ENCODE data around the gene TEK. TPM values are rescaled to one million over a fixed set of nuclear protein-coding genes. Genes with fewer than 3 reads are reported as not detected.

The TEK gene
- total RNA-seq, 3 donors from 2014 or later (not counting 1 experiment from before 2014, with no cell fraction given): not detected

DNA sequence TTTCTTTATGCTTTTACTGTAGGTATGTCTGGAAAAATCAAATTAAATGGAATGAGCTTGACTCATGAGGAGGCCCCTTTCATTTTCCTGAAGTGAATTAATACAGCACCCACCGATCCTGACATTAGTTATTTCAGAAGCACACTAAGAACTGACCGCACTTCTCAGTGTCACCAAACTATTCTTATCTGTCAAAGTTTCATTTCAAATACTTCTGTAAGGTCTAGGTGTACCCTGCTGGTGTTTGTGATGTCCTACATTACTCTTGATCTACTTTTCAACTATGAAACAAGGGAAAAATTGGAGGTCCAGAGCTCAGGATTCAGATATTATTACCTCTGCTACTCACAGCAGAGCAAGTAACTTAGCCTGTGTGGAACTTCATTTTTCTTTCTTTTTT is 1.8 kb upstream of the TEK start:
- H3K4me1 Mint-ChIP-seq: no peaks in the 10 kb centered on the region
- no peak for DNase-seq
- Histone ChIP-seq H3K27me3 (ENCODE audit: control insufficient read depth, insufficient read depth, low read length) (no peaks in the 10 kb centered on the region), H3K36me3 (ENCODE audit: control insufficient read depth, insufficient read depth, low read length) (no peaks in the 10 kb centered on the region), H3K4me1 (ENCODE audit: control insufficient read depth, insufficient read depth, low read length) (no peaks in the 10 kb centered on the region), H3K4me3 (ENCODE audit: low read length) (no peak overlapping the region), H3K27ac (ENCODE audit: low read length) (no peak overlapping the region), H3K9me3 (ENCODE audit: control insufficient read depth, insufficient read depth, low read length) (no peaks in the 10 kb centered on the region)
- no peaks in the 10 kb centered on the region for H3K27me3 Mint-ChIP-seq (ENCODE audit: low read depth in 2 of 2)
- H3K9me3 Mint-ChIP-seq: peaks cover 0 to 2% of the 10 kb centered on the region in 2 donors
- 100% methylated on average over 2 of the region's 2 CpGs for WGBS (ENCODE audit: insufficient coverage)
- H3K27ac Mint-ChIP-seq: no peak overlapping the region
- H3K4me3 Mint-ChIP-seq: no peak overlapping the region
- TF ChIP-seq, protein P1, sequence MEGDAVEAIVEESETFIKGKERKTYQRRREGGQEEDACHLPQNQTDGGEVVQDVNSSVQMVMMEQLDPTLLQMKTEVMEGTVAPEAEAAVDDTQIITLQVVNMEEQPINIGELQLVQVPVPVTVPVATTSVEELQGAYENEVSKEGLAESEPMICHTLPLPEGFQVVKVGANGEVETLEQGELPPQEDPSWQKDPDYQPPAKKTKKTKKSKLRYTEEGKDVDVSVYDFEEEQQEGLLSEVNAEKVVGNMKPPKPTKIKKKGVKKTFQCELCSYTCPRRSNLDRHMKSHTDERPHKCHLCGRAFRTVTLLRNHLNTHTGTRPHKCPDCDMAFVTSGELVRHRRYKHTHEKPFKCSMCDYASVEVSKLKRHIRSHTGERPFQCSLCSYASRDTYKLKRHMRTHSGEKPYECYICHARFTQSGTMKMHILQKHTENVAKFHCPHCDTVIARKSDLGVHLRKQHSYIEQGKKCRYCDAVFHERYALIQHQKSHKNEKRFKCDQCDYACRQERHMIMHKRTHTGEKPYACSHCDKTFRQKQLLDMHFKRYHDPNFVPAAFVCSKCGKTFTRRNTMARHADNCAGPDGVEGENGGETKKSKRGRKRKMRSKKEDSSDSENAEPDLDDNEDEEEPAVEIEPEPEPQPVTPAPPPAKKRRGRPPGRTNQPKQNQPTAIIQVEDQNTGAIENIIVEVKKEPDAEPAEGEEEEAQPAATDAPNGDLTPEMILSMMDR (IDR thresholded peaks at IDR 0.05): no peak
- no peaks in the 10 kb centered on the region for H3K36me3 Mint-ChIP-seq
- intact Hi-C loops (cut with micrococcal nuclease): no loop called here
- no peak for ATAC-seq

DNA sequence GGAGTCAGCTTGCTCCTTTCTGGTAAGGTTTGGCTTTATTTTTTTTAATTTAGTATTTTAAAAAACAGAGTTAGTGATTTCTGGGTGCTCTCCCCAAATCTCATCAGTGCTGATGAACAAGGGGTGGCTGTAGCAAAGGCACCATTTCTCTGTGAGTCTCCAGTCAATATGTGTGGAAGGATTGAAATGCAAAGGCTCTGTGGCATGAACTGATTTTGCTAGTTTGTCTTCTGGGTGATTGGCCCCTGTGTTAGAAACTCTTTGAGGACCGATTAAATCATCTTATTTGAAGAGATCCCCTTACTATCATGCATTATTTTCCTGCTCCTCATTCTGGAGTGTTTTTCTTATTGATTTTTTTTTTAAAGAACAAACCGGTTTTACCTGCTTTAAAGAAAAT is 596 bp downstream of the TEK start:
- TF ChIP-seq, protein P1 (IDR thresholded peaks at IDR 0.05): no peak
- Histone ChIP-seq H3K27me3 (ENCODE audit: control insufficient read depth, insufficient read depth, low read length) (no peaks in the 10 kb centered on the region), H3K36me3 (ENCODE audit: control insufficient read depth, insufficient read depth, low read length) (no peaks in the 10 kb centered on the region), H3K4me1 (ENCODE audit: control insufficient read depth, insufficient read depth, low read length) (no peaks in the 10 kb centered on the region), H3K27ac (ENCODE audit: low read length) (no peak overlapping the region), H3K4me3 (ENCODE audit: low read length) (no peak overlapping the region), H3K9me3 (ENCODE audit: control insufficient read depth, insufficient read depth, low read length) (no peaks in the 10 kb centered on the region)
- 67% methylated on average over 1 of the region's 2 CpGs for WGBS (ENCODE audit: insufficient coverage)
- Mint-ChIP-seq H3K27ac (no peak overlapping the region), H3K4me3 (no peak overlapping the region), H3K4me1 (no peaks in the 10 kb centered on the region), H3K36me3 (no peaks in the 10 kb centered on the region), H3K9me3 (peaks cover 0 to 4% of the 10 kb centered on the region in 2 donors), H3K27me3 (ENCODE audit: low read depth in 2 of 2) (no peaks in the 10 kb centered on the region)
- DNase-seq (no peak), ATAC-seq (no peak)
- intact Hi-C loops (cut with micrococcal nuclease): no loop called here

DNA sequence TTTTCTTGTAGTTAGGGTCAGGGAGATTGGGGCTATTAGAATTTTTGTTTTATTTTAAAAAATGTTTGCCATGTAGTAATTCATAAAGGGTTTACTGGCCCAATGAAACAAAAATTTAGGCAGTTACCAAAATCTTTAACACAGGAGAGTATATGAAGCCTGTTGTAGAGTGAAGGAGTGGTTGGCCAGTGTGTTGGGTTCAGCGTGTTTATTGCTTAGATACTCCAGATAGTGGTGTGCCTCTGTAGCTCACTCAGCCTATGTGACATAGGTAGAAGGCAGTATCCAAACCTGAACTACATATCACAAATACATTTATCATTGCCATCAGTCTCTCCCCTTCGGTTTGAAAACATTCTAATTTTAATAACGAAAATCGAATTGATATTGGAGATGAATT is 1.2 kb downstream of the TEK start:
- Histone ChIP-seq H3K27me3 (ENCODE audit: control insufficient read depth, insufficient read depth, low read length) (no peaks in the 10 kb centered on the region), H3K4me1 (ENCODE audit: control insufficient read depth, insufficient read depth, low read length) (no peaks in the 10 kb centered on the region), H3K27ac (ENCODE audit: low read length) (no peak overlapping the region), H3K9me3 (ENCODE audit: control insufficient read depth, insufficient read depth, low read length) (no peaks in the 10 kb centered on the region), H3K4me3 (ENCODE audit: low read length) (no peak overlapping the region), H3K36me3 (ENCODE audit: control insufficient read depth, insufficient read depth, low read length) (no peaks in the 10 kb centered on the region)
- no peaks in the 10 kb centered on the region for H3K4me1 Mint-ChIP-seq
- H3K27ac Mint-ChIP-seq: no peak overlapping the region
- ATAC-seq (no peak), DNase-seq (no peak)
- no peaks in the 10 kb centered on the region for H3K36me3 Mint-ChIP-seq
- intact Hi-C loops (cut with micrococcal nuclease): no loop called here
- peaks cover 0 to 4% of the 10 kb centered on the region in 2 donors for H3K9me3 Mint-ChIP-seq
- H3K27me3 Mint-ChIP-seq (ENCODE audit: low read depth in 2 of 2): no peaks in the 10 kb centered on the region
- TF ChIP-seq, protein P1 (IDR thresholded peaks at IDR 0.05): no peak
- 0% methylated on average over 1 of the region's 4 CpGs for WGBS (ENCODE audit: insufficient coverage)
- no peak overlapping the region for H3K4me3 Mint-ChIP-seq

DNA sequence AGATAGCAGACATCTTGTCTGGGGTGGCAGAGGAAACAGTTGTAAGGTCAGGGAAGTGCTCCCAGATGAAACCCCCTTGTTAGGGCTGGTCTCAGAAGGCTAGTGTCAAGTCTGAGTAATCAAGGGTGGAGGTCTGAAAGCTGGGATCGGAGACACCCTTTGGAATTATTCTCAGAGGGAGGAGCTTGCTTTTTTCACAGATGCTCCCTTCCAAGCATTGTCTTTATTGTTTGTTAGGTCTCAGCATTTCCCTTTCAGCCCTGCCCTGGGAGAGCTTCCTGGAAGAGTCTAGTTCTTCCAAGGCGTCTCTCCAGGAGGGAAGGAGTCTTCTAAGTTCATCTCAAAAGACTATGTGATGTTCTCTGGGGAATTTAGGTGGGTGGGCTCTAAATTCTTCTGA is 3.2 kb downstream of the TEK start:
- H3K9me3 Mint-ChIP-seq: peaks cover 0 to 2% of the 10 kb centered on the region in 2 donors
- no peaks in the 10 kb centered on the region for H3K4me1 ChIP-seq (ENCODE audit: control insufficient read depth, insufficient read depth, low read length)
- H3K9me3 ChIP-seq (ENCODE audit: control insufficient read depth, insufficient read depth, low read length): no peaks in the 10 kb centered on the region
- no peaks in the 10 kb centered on the region for H3K36me3 ChIP-seq (ENCODE audit: control insufficient read depth, insufficient read depth, low read length)
- DNase-seq: no peak
- H3K27me3 Mint-ChIP-seq (ENCODE audit: low read depth in 2 of 2): no peaks in the 10 kb centered on the region
- H3K27me3 ChIP-seq (ENCODE audit: control insufficient read depth, insufficient read depth, low read length): no peaks in the 10 kb centered on the region
- no peak overlapping the region for H3K4me3 ChIP-seq (ENCODE audit: low read length)
- H3K27ac ChIP-seq (ENCODE audit: low read length): no peak overlapping the region
- no peaks in the 10 kb centered on the region for H3K4me1 Mint-ChIP-seq
- H3K36me3 Mint-ChIP-seq: no peaks in the 10 kb centered on the region
- intact Hi-C loops (cut with micrococcal nuclease): no loop called here
- 100% methylated on average over 1 of the region's 2 CpGs for WGBS (ENCODE audit: insufficient coverage)
- ATAC-seq: no peak
- TF ChIP-seq, protein P1 (IDR thresholded peaks at IDR 0.05): no peak
- no peak overlapping the region for H3K27ac Mint-ChIP-seq
- H3K4me3 Mint-ChIP-seq: no peak overlapping the region

All from natural killer cell (primary cell).